Measurements from ENCODE around the gene TMEM50B.

- TF ChIP-seq CTCF (conservative IDR thresholded peaks at IDR 0.05; ENCODE audit: low read depth in 2 of 2) = no peak
- TF ChIP-seq EZH2phosphoT487 (IDR thresholded peaks at IDR 0.05; ENCODE audit: unreplicated experiment) = no peak
- TF ChIP-seq ZNF331 (CRISPR knock-in tag; IDR thresholded peaks at IDR 0.05; ENCODE audit: low read depth) = no peak
- no peak for TF ChIP-seq REST (IDR thresholded peaks at IDR 0.05; ENCODE audit: unreplicated experiment)
- no peak for TF ChIP-seq POLR2AphosphoS5 (IDR thresholded peaks at IDR 0.05; ENCODE audit: low read depth)
- TF ChIP-seq ETS1 (IDR thresholded peaks at IDR 0.05) = no peak
- TF ChIP-seq JUNB (IDR thresholded peaks at IDR 0.05; ENCODE audit: unreplicated experiment) = no peak
- TF ChIP-seq EZH2 (IDR thresholded peaks at IDR 0.05; ENCODE audit: low read depth, unreplicated experiment) = no peak
These were observed 16.0 kb upstream of the TMEM50B start for GRCh38 chr21:33495743-33496142.

All from GM23338 (cell line).